ENCODE results near the gene OLFM2.

DNA sequence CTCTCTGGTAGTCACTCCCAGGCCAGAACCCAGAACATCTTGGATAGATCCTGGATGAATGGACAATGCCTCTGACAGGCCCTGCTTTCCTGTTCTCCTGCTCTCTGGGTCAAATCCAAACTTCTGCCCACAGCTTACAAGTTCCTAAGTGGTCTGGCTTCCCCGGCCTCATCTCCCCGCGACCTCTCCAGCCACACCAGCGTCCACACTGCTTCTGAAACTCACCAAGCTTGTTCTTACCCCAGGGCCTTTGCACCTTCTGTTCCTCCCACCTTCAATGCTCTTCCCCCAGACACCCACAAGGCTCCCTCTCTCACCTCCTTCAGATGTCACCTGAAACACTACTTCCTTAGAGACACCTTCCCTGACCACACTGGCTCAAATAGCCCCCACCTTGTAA, 3.5 kb downstream of the OLFM2 start:
- TF ChIP-seq, protein P1, sequence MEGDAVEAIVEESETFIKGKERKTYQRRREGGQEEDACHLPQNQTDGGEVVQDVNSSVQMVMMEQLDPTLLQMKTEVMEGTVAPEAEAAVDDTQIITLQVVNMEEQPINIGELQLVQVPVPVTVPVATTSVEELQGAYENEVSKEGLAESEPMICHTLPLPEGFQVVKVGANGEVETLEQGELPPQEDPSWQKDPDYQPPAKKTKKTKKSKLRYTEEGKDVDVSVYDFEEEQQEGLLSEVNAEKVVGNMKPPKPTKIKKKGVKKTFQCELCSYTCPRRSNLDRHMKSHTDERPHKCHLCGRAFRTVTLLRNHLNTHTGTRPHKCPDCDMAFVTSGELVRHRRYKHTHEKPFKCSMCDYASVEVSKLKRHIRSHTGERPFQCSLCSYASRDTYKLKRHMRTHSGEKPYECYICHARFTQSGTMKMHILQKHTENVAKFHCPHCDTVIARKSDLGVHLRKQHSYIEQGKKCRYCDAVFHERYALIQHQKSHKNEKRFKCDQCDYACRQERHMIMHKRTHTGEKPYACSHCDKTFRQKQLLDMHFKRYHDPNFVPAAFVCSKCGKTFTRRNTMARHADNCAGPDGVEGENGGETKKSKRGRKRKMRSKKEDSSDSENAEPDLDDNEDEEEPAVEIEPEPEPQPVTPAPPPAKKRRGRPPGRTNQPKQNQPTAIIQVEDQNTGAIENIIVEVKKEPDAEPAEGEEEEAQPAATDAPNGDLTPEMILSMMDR (conservative IDR thresholded peaks at IDR 0.05; ENCODE audit: low read depth in 2 of 2), result no peak
- TF ChIP-seq EZH2phosphoT487 (IDR thresholded peaks at IDR 0.05; ENCODE audit: unreplicated experiment) (no peak), CREB1 (CRISPR knock-in tag; IDR thresholded peaks at IDR 0.05; ENCODE audit: low read depth) (no peak), EZH2 (IDR thresholded peaks at IDR 0.05; ENCODE audit: low read depth, unreplicated experiment) (no peak), JUNB (IDR thresholded peaks at IDR 0.05; ENCODE audit: unreplicated experiment) (no peak), STAT1 (IDR thresholded peaks at IDR 0.05; ENCODE audit: unreplicated experiment) (no peak), POLR2AphosphoS5 (IDR thresholded peaks at IDR 0.05; ENCODE audit: low read depth) (no peak), ZNF114 (CRISPR knock-in tag; IDR thresholded peaks at IDR 0.05) (no peak)
- TF ChIP-seq, protein P2, sequence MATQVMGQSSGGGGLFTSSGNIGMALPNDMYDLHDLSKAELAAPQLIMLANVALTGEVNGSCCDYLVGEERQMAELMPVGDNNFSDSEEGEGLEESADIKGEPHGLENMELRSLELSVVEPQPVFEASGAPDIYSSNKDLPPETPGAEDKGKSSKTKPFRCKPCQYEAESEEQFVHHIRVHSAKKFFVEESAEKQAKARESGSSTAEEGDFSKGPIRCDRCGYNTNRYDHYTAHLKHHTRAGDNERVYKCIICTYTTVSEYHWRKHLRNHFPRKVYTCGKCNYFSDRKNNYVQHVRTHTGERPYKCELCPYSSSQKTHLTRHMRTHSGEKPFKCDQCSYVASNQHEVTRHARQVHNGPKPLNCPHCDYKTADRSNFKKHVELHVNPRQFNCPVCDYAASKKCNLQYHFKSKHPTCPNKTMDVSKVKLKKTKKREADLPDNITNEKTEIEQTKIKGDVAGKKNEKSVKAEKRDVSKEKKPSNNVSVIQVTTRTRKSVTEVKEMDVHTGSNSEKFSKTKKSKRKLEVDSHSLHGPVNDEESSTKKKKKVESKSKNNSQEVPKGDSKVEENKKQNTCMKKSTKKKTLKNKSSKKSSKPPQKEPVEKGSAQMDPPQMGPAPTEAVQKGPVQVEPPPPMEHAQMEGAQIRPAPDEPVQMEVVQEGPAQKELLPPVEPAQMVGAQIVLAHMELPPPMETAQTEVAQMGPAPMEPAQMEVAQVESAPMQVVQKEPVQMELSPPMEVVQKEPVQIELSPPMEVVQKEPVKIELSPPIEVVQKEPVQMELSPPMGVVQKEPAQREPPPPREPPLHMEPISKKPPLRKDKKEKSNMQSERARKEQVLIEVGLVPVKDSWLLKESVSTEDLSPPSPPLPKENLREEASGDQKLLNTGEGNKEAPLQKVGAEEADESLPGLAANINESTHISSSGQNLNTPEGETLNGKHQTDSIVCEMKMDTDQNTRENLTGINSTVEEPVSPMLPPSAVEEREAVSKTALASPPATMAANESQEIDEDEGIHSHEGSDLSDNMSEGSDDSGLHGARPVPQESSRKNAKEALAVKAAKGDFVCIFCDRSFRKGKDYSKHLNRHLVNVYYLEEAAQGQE (IDR thresholded peaks at IDR 0.05; ENCODE audit: unreplicated experiment), result no peak
- TF ChIP-seq, protein P3, sequence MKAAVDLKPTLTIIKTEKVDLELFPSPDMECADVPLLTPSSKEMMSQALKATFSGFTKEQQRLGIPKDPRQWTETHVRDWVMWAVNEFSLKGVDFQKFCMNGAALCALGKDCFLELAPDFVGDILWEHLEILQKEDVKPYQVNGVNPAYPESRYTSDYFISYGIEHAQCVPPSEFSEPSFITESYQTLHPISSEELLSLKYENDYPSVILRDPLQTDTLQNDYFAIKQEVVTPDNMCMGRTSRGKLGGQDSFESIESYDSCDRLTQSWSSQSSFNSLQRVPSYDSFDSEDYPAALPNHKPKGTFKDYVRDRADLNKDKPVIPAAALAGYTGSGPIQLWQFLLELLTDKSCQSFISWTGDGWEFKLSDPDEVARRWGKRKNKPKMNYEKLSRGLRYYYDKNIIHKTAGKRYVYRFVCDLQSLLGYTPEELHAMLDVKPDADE (IDR thresholded peaks at IDR 0.05), result no peak
